Ovary (tissue), 3 donors: ENCODE results near the gene SWI5.

Source experiments
- EP300 ChIP-seq: sonication (generic); formaldehyde crosslinking; IDR thresholded peaks from one replicate; pipeline ENCODE4 v1.6.1; 2017; ENCODE audit warnings: antibody characterized with exemption
- POLR2A ChIP-seq: fragments of 450-650 bp; IDR thresholded peaks from one replicate; pipeline ENCODE4 v1.6.1; 2017; ENCODE audit warnings: antibody characterized with exemption, mild to moderate bottlenecking, moderate library complexity
- TF ChIP-seq, protein P1 (sequence below), 3 donors: fragments of 450-650 bp in 2 of 3; fragments of 200-600 bp in 1 of 3; IDR thresholded peaks; one replicate each; pipeline versions ENCODE4 v1.5.1 to v1.8.0; 2016 to 2022; ENCODE audit warnings: antibody characterized with exemption in 3 of 3, mild to moderate bottlenecking in 1 of 3
- donor health status: DM: no; HTN: no; CAD: no.

DNA sequence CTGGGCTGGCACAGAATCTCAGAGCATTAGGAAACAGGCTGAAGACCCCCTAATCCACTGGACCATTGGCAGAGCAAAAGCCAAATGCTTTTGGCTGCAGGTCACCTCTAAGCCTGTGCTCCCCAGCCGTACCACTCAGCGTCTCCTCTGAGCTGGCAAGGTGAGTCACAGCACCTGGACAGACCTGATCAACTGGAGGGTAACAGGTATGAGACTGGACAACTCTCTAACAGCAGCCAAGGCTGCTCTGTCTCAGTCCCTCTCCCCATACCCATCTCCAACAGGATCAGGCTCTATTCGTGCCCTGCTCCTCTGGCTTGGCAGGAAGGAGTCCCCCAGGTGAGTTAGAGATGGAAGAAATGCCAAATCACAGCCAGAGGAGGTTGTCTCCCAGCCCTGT, 5.0 kb upstream of the SWI5 start:
- TF ChIP-seq, protein P1, sequence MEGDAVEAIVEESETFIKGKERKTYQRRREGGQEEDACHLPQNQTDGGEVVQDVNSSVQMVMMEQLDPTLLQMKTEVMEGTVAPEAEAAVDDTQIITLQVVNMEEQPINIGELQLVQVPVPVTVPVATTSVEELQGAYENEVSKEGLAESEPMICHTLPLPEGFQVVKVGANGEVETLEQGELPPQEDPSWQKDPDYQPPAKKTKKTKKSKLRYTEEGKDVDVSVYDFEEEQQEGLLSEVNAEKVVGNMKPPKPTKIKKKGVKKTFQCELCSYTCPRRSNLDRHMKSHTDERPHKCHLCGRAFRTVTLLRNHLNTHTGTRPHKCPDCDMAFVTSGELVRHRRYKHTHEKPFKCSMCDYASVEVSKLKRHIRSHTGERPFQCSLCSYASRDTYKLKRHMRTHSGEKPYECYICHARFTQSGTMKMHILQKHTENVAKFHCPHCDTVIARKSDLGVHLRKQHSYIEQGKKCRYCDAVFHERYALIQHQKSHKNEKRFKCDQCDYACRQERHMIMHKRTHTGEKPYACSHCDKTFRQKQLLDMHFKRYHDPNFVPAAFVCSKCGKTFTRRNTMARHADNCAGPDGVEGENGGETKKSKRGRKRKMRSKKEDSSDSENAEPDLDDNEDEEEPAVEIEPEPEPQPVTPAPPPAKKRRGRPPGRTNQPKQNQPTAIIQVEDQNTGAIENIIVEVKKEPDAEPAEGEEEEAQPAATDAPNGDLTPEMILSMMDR (IDR thresholded peaks at IDR 0.05): no peak
- no peak for TF ChIP-seq POLR2A
- no peak for TF ChIP-seq EP300
